OCI-M2 (cell line): ENCODE measurements around the gene CATSPER2.
"Not testable (repeated sequence)": the region's sequence is repeated elsewhere in the genome, so short reads cannot be mapped to it uniquely, and the experiment has no call there.

ENCODE experiments used
- DNase-seq: peaks from one replicate; lab custom pipeline; 2025; ENCODE audit not compliant: unreplicated experiment; lab: John Stamatoyannopoulos, UW

CATSPER2 gene

GRCh38 chr15:43648649-43649429, at the start of gene CATSPER2:
TSS of gene CATSPER2 (minus strand) at chr15:43648844. CDS start at chr15:43648061, 783 bp downstream.
- no peak for DNase-seq

DNA sequence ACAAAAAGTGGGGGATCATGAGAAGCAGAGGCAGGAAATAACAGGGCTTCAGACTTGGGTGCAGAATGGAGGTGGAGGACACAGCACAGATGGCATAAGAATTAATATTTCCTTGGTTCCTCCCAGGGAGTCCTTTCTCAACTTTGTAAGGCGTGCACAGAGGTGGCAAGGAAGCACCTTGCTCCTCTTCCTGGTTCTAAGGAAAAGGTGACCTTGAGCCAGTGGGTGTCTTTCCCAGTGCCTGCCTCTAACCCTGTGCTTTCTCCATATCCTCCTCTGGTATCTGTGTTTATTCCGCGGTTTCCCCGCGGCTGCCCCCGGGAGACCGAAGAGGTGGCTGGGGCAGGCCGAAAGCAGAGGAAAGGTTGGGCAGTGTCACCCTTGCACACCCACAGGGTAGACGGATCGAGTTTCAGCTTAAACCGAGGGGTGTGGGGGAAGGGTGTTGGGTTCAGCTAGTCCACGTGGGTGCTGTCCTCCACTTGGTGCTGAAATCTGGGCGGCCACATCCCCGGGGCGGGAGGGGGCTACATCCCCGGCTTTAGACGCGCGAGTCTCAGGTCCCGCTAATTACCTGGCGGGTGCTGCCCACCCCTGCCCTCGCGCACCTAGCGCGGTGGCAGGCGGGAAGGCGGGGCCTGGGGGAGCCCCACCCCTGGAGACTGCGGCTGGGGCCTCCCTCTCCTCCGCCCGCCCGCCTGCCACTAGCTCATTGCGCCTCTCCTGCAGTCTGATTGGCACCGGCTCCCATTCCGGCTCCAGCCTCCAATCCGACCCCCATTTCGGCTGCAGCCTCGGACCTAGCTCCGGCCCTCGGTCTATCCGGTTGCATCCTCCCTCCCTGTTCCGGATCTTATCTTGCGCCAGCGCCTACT, 44.7 kb upstream of the CATSPER2 start, which contains the start of gene CKMT1A:
Gene CKMT1A, plus strand, starts transcription at position 712 of the 875 bp plus-strand sequence. CDS start 192 bp downstream, outside the sequence.
- not testable (repeated sequence) for DNase-seq

- not testable (repeated sequence) for DNase-seq
These were observed 44.0 kb upstream of the CATSPER2 start for GRCh38 chr15:43692679-43693078.

GRCh38 chr15:43689604-43690301, 41.1 kb upstream of the CATSPER2 start:
- DNase-seq = not testable (repeated sequence)

DNA sequence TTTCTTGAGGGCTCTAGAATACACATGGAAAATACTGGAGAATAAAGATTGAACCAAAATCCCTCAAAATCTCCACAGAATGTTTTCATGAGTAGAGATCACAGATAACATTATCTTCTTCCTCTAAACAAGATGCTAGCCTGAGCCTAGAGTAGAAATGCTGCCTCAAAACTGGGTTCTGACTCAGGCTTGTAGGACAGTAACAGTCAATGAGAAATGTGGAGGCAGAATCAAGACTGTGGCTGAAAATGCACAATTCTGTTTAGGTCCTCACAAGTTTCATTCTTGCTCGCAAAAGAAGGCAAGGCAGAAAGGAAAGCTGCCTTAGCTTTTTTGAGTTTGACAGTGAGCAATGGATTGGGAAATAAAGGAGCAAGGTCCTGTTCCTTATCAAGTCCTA, 25.5 kb upstream of the CATSPER2 start:
- DNase-seq = not testable (repeated sequence)

DNA sequence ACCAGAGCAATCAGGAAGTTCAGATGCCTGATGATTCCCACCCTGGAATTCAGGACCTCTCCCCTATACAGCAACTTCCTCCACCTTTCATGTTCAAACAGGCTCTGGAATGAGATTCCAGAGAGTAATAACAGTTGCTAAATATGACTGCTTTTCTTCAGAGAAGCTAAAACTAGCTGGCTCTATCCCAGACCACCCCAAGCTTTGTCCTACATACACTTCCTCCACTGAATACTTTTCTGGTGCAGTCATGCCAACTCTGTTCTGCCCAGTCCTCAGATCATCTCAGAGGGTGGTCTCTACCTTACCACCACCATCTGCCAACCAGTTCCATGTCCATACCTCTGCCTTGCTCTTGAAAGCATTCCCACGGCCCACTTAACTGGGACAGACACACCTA, 17.5 kb upstream of the CATSPER2 start:
- not testable (repeated sequence) for DNase-seq

GRCh38 chr15:43663333-43663732, 14.7 kb upstream of the CATSPER2 start:
- DNase-seq = not testable (repeated sequence)

- DNase-seq = not testable (repeated sequence)
These were observed 13.6 kb upstream of the CATSPER2 start for GRCh38 chr15:43662293-43662692.

DNA sequence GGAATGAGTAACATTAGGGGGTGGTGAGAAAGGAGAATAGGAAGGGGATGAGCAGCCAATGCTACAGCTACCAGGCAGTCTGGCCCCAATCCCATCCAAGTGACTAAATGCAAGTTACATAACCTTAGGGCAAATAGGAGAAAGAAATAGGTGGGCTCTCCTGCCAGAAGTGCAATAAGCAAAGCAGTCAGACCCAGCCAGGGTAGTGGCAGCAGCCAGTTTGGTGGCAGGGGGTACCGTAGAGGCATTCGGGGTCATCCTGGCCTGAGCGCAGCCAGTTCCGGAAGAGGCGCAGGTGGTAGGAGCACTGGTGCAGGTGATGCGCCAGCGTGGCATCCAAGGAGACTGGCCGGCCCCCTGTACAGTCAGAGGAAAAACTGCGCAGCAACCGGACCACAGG, 11.1 kb upstream of the CATSPER2 start:
- not testable (repeated sequence) for DNase-seq

GRCh38 chr15:43649430-43649926, 834 bp upstream of the CATSPER2 start:
- not testable (repeated sequence) for DNase-seq

GRCh38 chr15:43638464-43639204, 10.0 kb downstream of the CATSPER2 start:
- not testable (repeated sequence) for DNase-seq

DNA sequence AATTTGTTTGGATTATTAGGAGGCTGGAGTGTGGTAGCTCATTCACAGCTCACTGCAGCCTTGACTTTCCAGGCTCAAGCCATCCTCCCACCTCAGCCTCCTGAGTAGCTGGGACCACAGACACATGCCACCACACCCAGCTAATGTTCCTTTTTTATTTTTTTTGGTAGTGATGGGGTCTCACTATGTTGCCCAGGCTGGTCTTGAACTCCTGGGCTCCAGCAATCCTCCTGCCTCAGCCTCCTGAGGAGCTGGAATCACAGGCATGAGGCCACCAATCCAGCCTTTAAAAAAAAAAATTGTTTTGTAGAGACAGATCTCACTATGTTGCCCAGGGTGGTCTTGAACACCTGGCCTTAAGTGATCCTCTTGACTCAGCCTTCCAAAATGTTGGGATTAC, 21.7 kb downstream of the CATSPER2 start:
- DNase-seq = not testable (repeated sequence)

GRCh38 chr15:43625106-43625505, 23.5 kb downstream of the CATSPER2 start:
- DNase-seq = no peak

GRCh38 chr15:43622068-43622799, 26.4 kb downstream of the CATSPER2 start:
- not testable (repeated sequence) for DNase-seq

GRCh38 chr15:43618700-43619099, 29.9 kb downstream of the CATSPER2 start, which contains the start of gene STRC:
TSS of gene STRC (minus strand) at chr15:43618800. CDS start at chr15:43618722, 78 bp downstream.
- DNase-seq = not testable (repeated sequence)

GRCh38 chr15:43617750-43618149, 30.9 kb downstream of the CATSPER2 start:
- not testable (repeated sequence) for DNase-seq

DNA sequence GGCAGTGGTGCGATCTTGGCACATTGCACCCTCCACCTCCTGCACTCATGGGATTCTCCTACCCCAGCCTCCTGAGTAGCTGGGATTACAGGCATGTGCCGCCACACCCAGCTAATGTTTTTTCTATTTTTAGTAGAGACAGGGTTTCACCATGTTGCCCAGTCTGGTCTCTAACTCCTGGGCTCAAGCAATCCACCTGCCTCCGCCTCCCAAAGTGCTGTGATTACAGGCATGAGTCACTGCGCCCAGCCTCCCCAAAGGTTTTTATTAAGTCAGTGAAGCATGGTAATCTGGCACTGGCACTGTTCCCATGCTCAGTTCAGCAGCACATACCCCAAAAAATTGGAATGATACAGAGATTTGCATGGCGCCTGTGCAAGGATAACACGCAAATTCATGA, 46.4 kb downstream of the CATSPER2 start:
- not testable (repeated sequence) for DNase-seq

DNA sequence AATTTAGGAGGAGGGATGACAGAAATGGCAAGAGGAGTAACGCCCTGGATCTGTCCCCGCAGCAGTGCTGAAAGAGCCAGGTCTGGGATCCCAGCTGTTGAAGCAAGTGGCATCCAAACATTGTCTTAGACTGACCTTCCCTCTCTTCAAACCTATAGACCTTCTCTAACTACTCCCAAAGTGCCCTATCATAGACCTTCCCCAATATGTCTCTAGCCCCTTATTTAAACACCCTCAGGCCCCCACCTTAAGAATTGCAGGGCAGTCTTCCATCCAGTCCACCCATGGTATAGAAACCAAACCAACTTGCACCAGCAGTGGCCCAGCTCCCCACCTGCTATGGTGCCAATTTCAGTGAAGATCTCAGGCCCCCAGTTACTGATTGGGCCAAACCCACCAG, 48.4 kb downstream of the CATSPER2 start:
- DNase-seq = not testable (repeated sequence)

DNA sequence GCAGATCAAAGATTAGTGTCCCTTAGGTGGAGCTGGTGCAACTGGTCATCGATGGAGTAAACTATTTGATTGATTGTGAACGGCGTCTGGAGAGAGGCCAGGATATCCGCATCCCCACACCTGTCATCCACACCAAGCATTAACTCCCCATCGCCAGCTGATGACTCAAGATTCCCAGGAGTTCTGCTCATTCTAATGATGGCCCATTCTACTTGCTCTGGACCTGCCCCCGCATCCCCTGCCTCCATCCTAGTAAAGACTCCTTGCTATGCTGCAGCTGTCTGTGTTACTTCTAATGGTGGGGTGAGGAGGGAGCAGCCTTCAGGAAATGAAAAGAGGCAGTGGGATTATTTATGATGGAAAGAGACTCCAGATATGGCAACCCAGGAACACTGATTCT, 49.5 kb downstream of the CATSPER2 start:
- not testable (repeated sequence) for DNase-seq
